ENCODE results near the gene RHBDL1.

DNA sequence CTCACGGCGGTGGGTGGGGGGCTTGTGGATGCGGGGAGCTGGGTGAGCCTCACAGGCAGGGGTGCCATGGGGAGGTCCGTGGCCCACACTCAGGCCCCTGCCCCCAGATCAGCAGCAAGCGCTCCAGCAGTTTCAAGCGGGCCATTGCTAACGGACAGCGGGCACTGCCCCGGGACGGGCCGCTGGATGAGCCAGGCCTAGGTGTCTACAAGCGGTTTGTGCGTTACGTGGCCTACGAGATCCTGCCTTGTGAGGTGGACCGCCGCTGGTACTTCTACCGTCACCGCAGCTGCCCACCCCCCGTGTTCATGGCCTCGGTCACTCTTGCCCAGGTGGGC lies 1.1 kb downstream of the RHBDL1 start:
- TF ChIP-seq EGR1 (IDR thresholded peaks at IDR 0.05; ENCODE audit: low read depth in 2 of 2) (no peak), MAX (IDR thresholded peaks at IDR 0.05) (no peak), CTCF (IDR thresholded peaks at IDR 0.05; ENCODE audit: low read depth, low read length, missing input control) (no peak), SP1 (IDR thresholded peaks at IDR 0.05) (no peak), GABPA (IDR thresholded peaks at IDR 0.05 in 1 of 2, conservative IDR thresholded peaks at IDR 0.05 in 1 of 2) (no peak), RAD21 (IDR thresholded peaks at IDR 0.05) (no peak), TAF1 (conservative IDR thresholded peaks at IDR 0.05) (no peak), ATF3 (IDR thresholded peaks at IDR 0.05) (no peak), YY1 (IDR thresholded peaks at IDR 0.05) (no peak), NR2F2 (IDR thresholded peaks at IDR 0.05) (no peak)
- TF ChIP-seq, protein P1, sequence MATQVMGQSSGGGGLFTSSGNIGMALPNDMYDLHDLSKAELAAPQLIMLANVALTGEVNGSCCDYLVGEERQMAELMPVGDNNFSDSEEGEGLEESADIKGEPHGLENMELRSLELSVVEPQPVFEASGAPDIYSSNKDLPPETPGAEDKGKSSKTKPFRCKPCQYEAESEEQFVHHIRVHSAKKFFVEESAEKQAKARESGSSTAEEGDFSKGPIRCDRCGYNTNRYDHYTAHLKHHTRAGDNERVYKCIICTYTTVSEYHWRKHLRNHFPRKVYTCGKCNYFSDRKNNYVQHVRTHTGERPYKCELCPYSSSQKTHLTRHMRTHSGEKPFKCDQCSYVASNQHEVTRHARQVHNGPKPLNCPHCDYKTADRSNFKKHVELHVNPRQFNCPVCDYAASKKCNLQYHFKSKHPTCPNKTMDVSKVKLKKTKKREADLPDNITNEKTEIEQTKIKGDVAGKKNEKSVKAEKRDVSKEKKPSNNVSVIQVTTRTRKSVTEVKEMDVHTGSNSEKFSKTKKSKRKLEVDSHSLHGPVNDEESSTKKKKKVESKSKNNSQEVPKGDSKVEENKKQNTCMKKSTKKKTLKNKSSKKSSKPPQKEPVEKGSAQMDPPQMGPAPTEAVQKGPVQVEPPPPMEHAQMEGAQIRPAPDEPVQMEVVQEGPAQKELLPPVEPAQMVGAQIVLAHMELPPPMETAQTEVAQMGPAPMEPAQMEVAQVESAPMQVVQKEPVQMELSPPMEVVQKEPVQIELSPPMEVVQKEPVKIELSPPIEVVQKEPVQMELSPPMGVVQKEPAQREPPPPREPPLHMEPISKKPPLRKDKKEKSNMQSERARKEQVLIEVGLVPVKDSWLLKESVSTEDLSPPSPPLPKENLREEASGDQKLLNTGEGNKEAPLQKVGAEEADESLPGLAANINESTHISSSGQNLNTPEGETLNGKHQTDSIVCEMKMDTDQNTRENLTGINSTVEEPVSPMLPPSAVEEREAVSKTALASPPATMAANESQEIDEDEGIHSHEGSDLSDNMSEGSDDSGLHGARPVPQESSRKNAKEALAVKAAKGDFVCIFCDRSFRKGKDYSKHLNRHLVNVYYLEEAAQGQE (IDR thresholded peaks at IDR 0.05) = no peak
- TF ChIP-seq, protein P2, sequence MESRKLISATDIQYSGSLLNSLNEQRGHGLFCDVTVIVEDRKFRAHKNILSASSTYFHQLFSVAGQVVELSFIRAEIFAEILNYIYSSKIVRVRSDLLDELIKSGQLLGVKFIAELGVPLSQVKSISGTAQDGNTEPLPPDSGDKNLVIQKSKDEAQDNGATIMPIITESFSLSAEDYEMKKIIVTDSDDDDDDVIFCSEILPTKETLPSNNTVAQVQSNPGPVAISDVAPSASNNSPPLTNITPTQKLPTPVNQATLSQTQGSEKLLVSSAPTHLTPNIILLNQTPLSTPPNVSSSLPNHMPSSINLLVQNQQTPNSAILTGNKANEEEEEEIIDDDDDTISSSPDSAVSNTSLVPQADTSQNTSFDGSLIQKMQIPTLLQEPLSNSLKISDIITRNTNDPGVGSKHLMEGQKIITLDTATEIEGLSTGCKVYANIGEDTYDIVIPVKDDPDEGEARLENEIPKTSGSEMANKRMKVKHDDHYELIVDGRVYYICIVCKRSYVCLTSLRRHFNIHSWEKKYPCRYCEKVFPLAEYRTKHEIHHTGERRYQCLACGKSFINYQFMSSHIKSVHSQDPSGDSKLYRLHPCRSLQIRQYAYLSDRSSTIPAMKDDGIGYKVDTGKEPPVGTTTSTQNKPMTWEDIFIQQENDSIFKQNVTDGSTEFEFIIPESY (IDR thresholded peaks at IDR 0.05) = no peak

Data from liver (tissue), 3 donors.